GM10266 (cell line): ENCODE data around the gene NTNG2.
A peak's percentile ranks its signal among the peaks of the same experiment; 100 is the strongest.

Source experiments
- DNase-seq: peaks from one replicate; pipeline ENCODE4 v3.0.0; 2012; ENCODE audit errors: extremely low spot score
- TF ChIP-seq, protein P1 (sequence below): IDR thresholded peaks from 2 replicates; pipeline ENCODE4 v1.5.1; 2012; ENCODE audit warnings: mild to moderate bottlenecking, low read depth; ENCODE audit not compliant: control insufficient read depth, insufficient read depth; ENCODE audit errors: missing control alignments

The NTNG2 gene

GRCh38 chr9:132164604-132165362 lies 2.9 kb downstream of the NTNG2 start:
- no peak for DNase-seq
- TF ChIP-seq, protein P1, sequence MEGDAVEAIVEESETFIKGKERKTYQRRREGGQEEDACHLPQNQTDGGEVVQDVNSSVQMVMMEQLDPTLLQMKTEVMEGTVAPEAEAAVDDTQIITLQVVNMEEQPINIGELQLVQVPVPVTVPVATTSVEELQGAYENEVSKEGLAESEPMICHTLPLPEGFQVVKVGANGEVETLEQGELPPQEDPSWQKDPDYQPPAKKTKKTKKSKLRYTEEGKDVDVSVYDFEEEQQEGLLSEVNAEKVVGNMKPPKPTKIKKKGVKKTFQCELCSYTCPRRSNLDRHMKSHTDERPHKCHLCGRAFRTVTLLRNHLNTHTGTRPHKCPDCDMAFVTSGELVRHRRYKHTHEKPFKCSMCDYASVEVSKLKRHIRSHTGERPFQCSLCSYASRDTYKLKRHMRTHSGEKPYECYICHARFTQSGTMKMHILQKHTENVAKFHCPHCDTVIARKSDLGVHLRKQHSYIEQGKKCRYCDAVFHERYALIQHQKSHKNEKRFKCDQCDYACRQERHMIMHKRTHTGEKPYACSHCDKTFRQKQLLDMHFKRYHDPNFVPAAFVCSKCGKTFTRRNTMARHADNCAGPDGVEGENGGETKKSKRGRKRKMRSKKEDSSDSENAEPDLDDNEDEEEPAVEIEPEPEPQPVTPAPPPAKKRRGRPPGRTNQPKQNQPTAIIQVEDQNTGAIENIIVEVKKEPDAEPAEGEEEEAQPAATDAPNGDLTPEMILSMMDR = no peak

GRCh38 chr9:132166599-132166998 lies 4.7 kb downstream of the NTNG2 start:
- TF ChIP-seq, protein P1 = peak; percentile 40
- DNase-seq = no peak

DNA sequence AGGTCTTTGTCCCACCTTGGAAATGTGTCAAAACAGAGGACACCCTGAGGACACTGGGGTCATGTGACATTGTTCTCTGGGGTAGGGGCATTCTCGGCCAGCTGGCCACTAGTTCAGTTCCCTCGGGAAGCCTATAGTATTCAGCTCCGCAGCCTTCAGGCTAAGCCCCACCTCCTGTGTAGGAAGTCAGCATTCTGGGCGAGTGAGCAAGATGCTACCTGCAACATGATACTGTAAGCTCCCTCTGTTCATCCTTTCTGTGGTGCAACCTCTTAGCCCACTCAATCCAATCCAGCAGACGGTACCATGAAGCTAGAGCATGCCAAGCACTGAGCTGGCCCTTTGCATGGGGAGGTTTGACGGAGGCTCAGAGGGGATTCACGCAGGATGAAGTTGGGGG lies 5.3 kb downstream of the NTNG2 start:
- no peak for DNase-seq
- TF ChIP-seq, protein P1 = no peak

GRCh38 chr9:132168347-132168746 lies 6.5 kb downstream of the NTNG2 start:
- no peak for DNase-seq
- TF ChIP-seq, protein P1 = no peak

GRCh38 chr9:132168851-132169250 lies 7.0 kb downstream of the NTNG2 start:
- TF ChIP-seq, protein P1 = no peak
- no peak for DNase-seq

DNA sequence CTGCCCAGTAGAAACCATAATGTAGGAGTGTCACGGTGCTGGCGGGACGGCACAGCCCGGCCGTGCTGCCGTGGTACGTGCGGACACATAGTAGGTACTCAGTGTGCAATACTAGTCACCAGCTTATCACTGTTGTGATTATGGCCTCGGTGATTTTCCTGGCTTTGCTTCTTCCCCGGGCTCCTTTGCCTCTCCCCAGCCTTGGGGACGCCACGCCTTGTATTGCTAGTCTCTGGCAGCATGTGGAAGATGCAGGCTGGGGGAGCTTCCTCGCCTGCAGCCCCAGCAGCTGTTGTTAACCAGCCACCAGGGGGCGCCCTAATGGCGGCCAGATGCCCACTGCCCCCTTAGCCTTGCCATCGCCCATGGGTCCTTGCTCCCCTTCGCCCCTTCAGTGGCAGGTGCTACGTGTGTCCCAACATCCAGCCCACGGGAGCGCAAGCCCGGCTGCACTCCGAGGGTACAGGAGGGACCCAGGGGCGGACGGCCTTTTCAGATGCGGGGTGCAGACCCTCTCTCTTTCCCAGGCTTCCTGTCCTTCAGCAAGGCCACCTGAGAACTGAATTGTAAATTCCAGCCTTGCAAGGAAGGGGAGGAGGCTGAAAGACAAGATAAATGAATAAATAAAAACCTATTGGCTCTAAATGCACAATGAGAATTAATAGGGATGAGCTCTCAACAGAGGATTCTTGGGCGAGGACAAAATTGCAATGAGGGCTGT lies 8.0 kb downstream of the NTNG2 start:
- TF ChIP-seq, protein P1 = peak; percentile 88
- DNase-seq = peak; percentile 73

DNA sequence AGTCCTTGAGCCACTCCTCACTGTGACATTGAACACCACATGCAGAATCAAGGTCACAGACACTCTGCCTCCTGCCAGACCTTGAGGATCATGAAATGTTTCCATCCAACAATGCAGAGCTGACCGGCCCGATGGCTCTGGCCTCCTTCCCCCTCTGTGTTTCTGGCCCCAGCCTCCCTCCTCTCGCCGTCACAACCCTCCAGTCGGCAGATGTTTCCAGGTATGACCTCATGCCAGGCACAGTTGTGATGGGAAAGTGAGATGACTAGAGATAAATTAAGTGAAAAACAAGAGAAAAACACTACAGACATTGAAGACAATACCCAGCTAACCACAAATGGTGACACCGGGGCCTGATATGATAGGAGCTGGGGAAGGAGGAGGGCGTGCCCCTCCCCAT lies 9.8 kb downstream of the NTNG2 start:
- TF ChIP-seq, protein P1 = no peak
- no peak for DNase-seq
